ENCODE results near the gene RAP1GAP. TPM values are rescaled to one million over a fixed set of nuclear protein-coding genes. Genes with fewer than 3 reads are reported as not detected.

The RAP1GAP gene
- 1 to 10 TPM in 1 of 2 donors, under 1 TPM in 1; 0.38 to 1.2 TPM for total RNA-seq
- long read RNA-seq, donor 1, partial matches to known transcripts: 0 of 1 reads
- long read RNA-seq, donor 1, other reads (novel, unspliced or antisense): 0 of 1 reads
- long read RNA-seq, donor 2, partial matches to known transcripts: 0 of 2 reads
- long read RNA-seq, donor 2, other reads (novel, unspliced or antisense): 2 of 2 reads

DNA sequence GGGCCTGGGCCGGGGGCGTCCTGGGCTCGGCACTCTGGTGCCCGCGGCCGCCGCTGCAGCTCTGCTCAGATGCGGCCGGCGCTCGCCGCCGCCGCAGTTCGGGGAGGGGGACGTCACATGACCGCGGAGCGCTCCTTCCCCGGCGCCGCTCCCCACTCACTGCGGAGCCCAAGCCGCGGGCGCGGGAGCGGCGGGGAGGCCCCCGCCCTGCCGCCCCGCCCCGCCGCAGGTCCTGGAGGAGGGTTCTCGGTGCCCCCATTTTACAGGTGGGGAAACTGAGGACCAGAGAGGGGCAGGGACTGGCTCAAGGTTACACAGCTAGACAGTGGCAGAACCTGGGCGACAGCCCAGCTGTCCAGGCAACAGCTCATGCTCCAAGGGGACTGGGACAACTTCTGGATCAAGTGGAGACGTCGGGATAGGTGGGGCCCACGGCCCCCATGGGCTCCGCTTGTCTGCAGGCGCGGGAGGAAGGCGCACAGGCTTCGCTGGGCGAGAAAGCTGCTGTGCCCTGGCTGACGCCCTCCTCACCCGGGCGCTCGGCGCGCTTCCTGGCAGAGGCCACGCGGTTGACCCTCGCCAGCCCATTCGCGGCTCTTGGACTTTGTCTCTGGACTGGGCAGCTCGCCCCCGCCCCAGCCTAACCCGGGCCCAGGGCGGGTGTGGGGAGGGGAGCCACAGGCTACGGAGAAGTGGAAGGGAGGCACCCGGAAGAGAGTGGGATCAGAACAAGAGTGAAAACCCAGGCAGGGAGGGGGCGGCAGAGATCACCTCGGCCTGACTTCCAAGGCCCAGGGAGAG, at the start of gene RAP1GAP:
Gene RAP1GAP (minus strand): TSS at position 100 of the 801 bp plus-strand sequence. CDS start 49,325 bp downstream, outside the sequence.
- no peak for DNase-seq (ENCODE audit: low spot score)
- intact Hi-C loops (cut with DNase I): loop anchor here in 1 of 2 donors (10.0 kb wide), 1 partner anchor 165 kb away; the partner anchor contains the start of gene ALPL

DNA sequence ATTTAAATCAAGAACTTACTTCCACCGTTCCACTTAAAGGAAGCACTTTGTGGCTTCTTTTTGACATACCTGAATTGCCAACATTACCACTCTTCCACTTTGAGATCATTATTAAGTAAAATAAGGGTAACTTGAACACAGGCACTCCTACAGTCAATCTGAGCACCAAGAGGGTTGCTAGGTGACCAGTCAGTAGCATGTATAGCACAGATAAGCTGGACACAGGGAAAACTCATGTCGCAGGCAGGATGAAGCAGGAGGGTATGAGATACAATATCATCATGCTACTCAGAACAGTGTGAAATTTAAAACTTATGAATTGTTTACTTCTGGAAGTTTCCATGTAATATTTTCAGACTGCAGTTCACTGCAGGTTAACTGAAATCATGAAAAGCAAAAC, 47.0 kb upstream of the RAP1GAP start:
- DNase-seq (ENCODE audit: low spot score): no peak
- intact Hi-C loops (cut with DNase I): no loop called here

DNA sequence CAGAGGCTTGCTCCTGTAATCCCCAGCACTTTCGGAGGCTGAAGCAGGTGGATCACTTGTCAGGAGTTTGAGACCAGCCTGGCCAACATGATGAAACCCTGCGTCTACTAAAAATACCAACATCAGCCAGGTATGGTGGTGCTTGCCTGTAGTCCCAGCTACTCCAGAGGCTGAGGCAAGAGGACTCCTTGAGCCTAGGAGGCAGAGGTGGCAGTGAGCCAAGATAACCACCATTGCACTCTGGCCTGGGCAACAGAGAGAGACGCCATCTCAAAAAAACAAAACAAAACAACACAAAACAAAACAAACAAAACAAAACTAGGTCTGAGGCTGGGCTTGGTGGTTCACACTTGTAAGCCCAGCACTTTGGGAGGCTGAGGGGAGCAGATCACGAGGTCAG, 38.7 kb upstream of the RAP1GAP start:
- intact Hi-C loops (cut with DNase I): no loop called here
- no peak for DNase-seq (ENCODE audit: low spot score)

DNA sequence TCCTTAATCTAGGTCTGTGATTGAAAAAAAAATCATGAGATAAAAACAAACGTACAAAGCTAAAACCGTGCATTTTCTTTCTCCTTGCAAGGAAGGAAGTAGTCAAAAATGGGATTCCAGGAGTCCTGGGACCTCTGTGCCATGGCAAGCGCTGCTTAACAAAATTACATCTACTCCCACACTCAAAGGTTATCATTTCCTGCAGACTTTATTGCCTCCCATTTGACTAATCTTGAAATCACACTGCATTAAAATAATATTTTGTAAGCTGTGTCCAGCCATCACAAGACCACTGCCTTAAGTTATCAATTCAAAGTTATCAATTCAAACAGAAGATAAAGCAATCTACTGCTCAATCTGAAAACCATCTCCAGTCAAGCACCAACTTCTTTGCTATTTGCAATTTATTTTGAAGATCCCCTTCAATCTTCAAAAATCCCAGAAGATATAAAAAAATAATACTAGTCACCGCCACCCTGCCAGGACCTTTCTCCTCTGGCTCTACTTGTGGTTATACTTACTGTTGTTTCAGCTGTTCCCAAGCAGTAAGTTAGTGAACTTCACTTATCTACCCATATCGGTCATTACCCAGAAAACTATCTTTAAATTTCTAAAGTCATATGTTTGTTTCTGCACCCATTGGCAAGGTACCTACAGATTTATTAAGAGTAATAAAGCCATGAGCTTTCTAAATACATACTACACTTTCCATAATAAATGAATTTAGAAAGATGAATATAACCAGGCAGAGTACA, 38.1 kb upstream of the RAP1GAP start:
- intact Hi-C loops (cut with DNase I): no loop called here
- no peak for DNase-seq (ENCODE audit: low spot score)

DNA sequence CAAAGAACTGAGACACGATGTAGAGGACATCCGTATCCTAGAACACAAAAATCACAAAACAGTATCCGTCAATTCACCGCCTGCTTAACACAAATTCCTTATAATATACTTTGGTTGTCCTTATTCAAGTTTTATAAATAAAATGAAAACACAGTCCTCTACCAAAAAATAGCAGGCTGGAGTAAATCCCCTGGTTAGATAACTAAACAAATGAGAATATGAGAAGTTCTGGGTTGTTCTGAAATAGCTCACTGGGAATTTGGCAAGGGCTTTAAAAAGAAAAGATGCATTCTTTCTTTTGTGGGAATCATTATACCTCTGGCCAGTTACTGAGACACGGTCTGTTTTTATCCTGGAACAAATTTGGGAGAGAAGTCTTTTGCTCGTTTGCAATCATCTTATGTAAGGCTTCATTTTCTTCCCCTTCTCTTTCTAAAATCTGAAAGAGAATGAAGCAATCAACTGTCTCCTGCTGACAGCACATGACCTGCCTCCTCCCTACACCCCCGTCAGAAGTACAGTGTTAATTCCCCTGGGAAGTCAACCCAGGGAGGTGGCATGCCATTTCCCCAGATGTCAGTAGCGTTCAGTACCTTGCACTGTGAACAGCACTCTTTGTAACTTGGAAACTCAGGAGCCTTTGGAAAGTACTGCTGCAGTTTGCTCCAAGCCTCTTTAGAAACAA, 37.1 kb upstream of the RAP1GAP start:
- intact Hi-C loops (cut with DNase I): no loop called here
- DNase-seq (ENCODE audit: low spot score): no peak

DNA sequence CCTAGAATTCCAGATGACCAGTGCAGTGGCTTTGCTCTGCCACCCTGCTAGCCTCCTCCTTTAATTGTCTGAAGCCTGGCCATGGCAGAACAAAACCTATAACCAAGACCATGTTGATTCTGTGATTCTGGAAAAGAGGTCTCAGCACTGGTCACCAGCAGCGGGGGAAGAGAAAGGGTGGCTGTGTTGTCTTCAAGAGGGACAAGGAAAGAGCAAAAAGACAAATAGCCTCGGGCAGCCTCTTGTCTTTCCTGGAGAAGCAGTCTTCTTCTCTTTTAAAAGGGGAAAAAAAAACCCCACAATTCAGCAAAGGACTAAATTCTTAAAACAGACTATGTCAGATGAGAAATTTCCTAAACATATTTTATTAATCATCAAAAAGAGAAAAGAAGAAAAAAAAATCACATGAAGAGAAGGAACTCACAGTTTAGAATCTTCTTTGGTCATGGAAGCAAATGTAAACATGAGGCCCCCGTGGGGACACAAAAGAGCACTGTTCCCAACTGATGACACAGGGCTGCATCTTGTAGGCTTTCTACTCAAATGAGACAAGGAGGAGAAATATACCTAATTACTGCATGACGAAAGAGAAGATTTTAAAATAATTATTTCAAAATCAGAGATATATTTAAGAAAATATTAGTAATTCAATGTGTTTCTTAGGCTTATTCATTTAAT, 36.3 kb upstream of the RAP1GAP start:
- intact Hi-C loops (cut with DNase I): no loop called here
- no peak for DNase-seq (ENCODE audit: low spot score)

DNA sequence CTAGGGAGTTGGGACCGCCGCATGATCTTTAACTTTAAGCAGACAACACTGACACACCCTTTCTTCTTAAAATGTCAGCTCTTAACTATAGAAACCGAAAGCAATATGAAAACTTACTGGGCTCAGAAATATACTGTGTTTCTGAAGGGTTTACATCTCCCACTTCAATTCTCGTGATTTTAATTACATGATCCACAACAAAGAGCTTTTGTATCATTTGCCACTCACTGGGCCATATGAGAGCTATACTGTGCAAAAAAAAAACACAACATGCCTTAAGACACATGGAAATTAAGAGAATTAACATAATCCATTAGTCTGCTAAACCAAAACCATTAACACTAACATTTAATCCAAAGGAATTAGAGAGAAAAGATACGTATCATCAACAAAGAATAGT, 35.0 kb upstream of the RAP1GAP start:
- intact Hi-C loops (cut with DNase I): no loop called here
- DNase-seq (ENCODE audit: low spot score): no peak

DNA sequence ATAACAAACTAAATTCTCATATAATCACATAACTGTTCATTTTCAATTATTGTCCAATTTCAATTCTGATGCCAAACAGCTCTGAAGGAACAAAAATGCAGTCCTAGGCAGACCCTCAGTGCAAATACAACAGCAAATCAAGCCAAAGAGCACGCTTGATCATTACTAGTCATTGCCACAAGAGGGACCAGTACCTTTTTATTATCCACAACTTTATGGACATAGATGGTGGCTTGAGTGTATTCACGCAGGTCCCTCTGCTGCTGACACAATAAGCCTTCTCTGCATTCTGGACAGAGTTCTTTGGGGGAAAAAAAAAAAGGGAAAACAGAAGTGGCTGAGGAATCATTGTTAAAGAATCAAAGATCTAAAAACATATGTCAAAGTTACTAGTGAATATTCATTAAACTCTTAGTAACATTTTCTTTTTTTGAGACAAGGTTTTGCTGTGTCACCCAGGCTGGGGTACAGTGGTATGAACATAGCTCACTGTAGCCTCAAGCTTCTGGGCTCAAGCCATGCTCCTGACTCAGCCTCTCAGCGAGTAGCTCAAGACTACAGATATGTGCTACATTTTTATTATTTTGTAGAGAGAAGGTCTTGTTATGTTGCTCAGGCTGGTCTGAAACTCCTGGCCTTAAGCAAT, 34.3 kb upstream of the RAP1GAP start:
- intact Hi-C loops (cut with DNase I): no loop called here
- DNase-seq (ENCODE audit: low spot score): no peak

DNA sequence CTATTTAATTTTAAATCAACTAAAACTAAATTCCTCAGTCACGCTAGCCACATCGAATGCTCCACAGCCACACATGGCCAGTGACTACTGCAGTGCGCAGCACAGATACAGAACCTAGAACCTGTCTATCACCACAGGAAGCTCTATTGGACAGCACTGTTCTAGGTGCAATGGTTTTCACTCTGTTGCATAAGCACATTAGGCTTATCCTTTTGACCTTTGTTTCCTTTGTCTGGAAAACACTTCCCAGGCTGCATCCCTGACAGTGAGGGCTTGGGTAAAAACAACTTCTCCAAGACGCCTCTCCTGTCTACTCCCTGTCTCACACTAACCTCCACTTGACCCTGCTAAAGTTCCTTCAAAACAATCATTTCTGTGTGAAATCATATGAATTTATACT, 33.6 kb upstream of the RAP1GAP start:
- intact Hi-C loops (cut with DNase I): no loop called here
- DNase-seq (ENCODE audit: low spot score): no peak

DNA sequence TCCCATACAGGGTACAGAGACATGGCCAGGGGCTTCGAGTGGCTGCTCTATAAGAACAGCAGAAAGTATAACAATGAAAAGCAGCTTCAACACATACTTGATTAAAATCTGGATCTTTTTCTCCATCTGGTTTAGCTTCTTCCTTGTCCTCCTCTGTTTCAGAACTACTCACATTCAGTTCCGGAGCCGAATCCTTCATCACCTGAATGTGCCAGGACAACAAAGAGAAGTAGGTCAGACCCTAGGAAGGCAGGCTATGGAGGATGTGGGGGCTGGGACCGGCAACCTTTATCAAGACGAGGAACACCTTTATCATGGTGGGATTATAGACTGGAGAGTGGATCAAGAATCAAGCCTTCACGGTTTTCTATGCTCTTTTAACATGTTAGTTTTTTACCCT, 32.2 kb upstream of the RAP1GAP start:
- no peak for DNase-seq (ENCODE audit: low spot score)
- intact Hi-C loops (cut with DNase I): no loop called here

DNA sequence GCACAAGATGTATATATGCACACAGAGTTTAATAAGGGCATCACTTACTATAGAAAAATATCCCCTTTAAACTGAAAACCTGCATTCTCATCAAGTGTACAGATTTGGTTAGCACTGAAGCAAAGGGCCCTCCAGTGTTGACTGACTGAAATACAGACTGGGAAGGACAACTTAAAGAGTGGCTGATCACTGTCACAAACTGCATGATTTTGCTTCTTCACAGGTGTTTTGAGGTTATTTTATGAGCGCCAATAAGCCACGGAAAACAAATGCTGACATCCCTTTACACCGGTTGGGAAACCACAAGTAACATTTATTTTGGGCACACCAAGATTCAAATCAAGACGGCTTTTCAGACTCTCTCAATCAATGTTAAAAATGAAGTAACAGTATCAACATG, 30.9 kb upstream of the RAP1GAP start:
- DNase-seq (ENCODE audit: low spot score): no peak
- intact Hi-C loops (cut with DNase I): no loop called here

DNA sequence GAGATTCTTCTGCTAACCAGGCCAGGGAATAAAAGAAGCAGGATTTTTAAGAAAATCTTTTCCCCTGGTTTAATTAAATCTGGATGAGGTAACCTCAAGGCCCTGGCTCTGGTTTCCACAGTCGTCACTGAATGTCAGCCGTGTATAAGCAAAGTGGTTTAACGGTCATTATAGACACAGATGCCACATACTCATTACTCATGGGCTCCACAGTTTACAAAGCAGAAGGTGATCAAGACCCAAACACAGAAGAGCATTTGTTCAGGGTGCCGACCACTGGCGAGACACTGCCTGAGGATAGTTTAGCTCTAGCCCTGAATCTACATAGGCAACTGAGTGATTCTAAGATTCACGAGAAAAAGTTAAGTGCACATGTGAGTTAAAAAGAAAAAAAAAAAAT, 27.8 kb upstream of the RAP1GAP start:
- intact Hi-C loops (cut with DNase I): no loop called here

DNA sequence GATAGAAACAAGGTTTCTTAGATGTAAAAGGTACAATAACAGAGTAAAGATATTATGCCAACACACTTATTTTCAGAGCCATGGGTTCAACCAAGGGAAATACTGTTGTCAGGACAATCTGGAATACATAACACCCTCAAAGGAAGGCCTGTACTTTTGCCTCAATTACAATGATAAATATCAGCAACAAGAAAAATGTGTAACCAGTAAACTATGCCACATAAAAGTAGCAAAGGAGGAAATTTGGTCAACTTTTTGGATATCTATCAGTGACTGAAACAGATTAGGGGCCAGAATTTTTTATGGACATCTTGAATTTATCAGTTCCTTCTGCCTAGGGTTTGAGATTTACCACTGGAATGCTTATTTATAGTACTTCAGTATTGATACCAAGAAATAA, 24.6 kb upstream of the RAP1GAP start:
- intact Hi-C loops (cut with DNase I): no loop called here
- DNase-seq (ENCODE audit: low spot score): no peak

More for the DNA sequence above, 27.8 kb upstream of the RAP1GAP start:
- no peak for DNase-seq (ENCODE audit: low spot score)

DNA sequence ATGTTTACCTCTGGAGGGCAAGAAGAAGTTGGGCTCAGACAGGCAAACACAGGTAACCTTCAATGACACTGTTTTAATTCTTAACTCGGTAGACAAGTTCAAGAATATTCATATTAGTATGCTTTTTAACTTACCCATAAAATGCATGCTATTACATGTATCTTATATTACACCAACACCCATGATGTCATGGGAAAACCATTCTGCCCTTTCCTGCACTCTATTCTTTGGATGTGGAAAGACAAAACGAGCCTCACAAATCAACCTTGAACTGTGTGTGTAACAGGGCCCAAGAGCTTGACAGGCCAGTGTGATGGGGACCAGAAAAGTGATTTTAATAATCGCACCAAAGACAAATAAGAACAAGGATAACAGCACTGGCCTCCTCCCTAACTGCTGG, 22.6 kb upstream of the RAP1GAP start:
- intact Hi-C loops (cut with DNase I): no loop called here

DNA sequence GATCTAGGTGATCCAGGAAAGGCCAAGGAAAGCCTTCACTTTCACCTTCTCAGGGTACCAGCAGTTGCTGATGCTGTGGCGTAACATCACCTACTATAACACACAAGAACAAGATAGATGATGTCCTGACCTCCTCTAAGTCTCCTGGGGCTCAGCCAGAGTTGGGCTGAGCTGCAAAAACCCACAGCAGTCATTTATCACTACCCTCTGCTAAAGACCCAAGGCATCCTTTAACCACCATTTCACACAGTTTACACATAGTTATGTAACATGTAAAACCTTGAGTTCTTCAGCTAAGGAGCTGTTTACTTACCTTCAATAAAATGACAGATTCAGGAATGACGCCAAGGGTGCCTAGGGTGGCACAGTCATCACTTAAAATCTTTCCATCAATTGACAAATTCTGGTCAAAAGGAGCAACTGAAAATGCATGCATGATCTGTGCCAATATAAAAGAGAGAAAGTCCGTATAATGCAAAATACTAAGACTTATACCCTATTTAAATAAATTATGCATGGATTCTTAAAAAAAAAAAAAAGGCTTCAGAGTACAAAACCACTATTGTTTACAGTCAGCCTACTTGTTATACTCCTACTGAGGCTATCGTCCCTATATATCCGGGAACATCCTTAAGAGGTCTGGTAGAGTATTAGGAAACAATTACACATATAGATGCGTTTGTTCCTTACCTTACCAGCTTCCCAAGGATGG, 20.7 kb upstream of the RAP1GAP start:
- intact Hi-C loops (cut with DNase I): no loop called here

More for the DNA sequence above, 22.6 kb upstream of the RAP1GAP start:
- no peak for DNase-seq (ENCODE audit: low spot score)

DNA sequence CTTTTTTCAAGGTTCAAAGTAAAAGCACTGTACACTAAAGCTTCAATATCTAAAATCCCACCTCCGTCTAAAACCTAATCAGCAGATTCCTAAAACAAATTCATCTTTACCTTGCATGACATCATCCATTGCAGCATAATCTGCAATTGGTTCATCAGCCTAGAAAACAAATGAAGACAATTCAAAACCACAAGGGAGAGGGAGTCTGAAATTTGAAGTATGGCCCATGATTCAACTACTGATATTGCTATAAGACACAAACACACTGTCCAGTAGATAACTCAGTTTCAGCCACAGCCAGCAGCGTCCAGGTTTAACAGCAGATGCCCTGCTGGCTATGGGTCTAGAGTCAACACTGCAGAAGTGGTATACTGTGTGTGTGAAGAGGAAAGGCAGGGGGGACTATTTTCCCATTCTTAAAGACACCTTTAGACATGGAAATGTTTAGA, 17.9 kb upstream of the RAP1GAP start:
- intact Hi-C loops (cut with DNase I): no loop called here
- DNase-seq (ENCODE audit: low spot score): no peak

More for the DNA sequence above, 20.7 kb upstream of the RAP1GAP start:
- DNase-seq (ENCODE audit: low spot score): no peak

DNA sequence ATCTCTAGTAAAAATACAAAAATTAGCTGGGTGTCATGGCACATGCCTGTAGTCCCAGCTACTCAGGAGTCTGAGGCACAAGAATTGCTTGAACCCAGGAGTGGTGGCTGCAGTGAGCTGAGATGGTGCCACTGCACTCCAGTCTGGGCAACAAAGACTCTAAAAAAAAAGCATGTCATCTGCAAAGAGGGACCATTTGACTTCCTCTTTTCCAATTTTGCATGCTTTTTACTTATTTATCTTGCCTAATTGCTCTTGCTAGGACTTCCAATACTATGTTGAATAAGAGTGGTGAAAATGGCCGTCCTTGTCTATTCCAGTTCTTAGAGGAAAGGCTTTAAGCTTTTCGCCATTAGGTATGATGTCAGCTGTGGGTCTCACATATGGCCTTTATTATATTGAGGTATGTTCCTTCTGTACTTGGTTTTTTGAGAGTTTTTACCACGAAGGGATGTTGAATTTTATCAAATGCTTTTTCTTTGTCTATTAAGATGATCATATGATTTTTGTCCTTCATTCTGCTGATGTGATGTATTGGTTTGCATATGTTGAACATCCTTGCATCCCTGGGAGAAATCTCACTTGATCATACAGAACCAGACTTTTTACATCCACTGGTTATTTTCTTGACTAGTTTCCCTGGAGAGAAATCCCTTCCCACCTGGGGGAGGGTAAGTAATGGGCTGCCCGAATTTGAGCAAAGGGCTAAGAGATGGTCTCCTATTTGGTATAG, 17.0 kb upstream of the RAP1GAP start:
- DNase-seq (ENCODE audit: low spot score): no peak
- intact Hi-C loops (cut with DNase I): no loop called here

All from posterior vena cava (tissue), 2 donors.